Common myeloid progenitor, CD34-positive (primary cell): Measurements from ENCODE around the gene CCR4. TPM values are rescaled to one million over a fixed set of nuclear protein-coding genes. Genes with fewer than 3 reads are reported as not detected.
"Not testable (repeated sequence)": the region's sequence is repeated elsewhere in the genome, so short reads cannot be mapped to it uniquely, and the experiment has no call there.

Source experiments
- CTCF ChIA-PET: fragments of 350-600 bp; sonication (Branson Sonifier 250); formaldehyde crosslinking; loops from one replicate; lab custom pipeline; 2021; ENCODE audit warnings: antibody characterized with exemption; lab: Charles Lee
- POLR2A ChIA-PET: fragments of 350-600 bp; sonication (Branson Sonifier 250); formaldehyde crosslinking; loops from one replicate; lab custom pipeline; 2021; ENCODE audit warnings: antibody characterized with exemption; lab: Charles Lee
- DNase-seq, 3 donors: peaks; one replicate each; pipeline versions ENCODE4 v3.0.0 to v3.0.0-alpha.2; 2013
- H3K27ac ChIP-seq, 2 experiments: 1 replicate in 1 of 2; 2 replicates in 1 of 2; pipeline ENCODE4 v1.7.0; 2013; ENCODE audit warnings: inconsistent platforms in 2 of 2, low read length in 2 of 2, mild to moderate bottlenecking in 2 of 2, low read depth in 1 of 2, moderate library complexity in 1 of 2; ENCODE audit not compliant: severe bottlenecking in 2 of 2, insufficient read depth in 1 of 2, poor library complexity in 1 of 2
- H3K27me3 ChIP-seq, 5 experiments: replicated peaks in 2 of 5; 1 replicate in 3 of 5; 2 replicates in 2 of 5; pipeline versions ENCODE4 v1.6.1 to v1.7.0; 2013; ENCODE audit warnings: low read length in 4 of 5, mild to moderate bottlenecking in 2 of 5, moderate library complexity in 2 of 5, inconsistent platforms in 1 of 5; ENCODE audit not compliant: insufficient read depth in 5 of 5, control insufficient read depth in 4 of 5
- H3K36me3 ChIP-seq, 4 experiments: 1 replicate in 2 of 4; 2 replicates in 2 of 4; pipeline versions ENCODE4 v1.6.1 to v1.7.0; 2013; ENCODE audit warnings: low read length in 3 of 4, control low read depth in 1 of 4, mild to moderate bottlenecking in 1 of 4; ENCODE audit not compliant: control insufficient read depth in 4 of 4, insufficient read depth in 4 of 4
- H3K4me1 ChIP-seq, 4 experiments: 1 replicate in 3 of 4; 2 replicates in 1 of 4; pipeline versions ENCODE4 v1.6.1 to v1.7.1; 2013; ENCODE audit warnings: low read length in 3 of 4, mild to moderate bottlenecking in 3 of 4, control low read depth in 1 of 4, inconsistent platforms in 1 of 4, moderate library complexity in 1 of 4; ENCODE audit not compliant: control insufficient read depth in 4 of 4, insufficient read depth in 4 of 4; ENCODE audit errors: control extremely low read depth in 1 of 4
- H3K4me3 ChIP-seq, 7 experiments: 1 replicate in 4 of 7; 2 replicates in 3 of 7; pipeline versions ENCODE4 v1.5.1 to v1.7.0; 2013; ENCODE audit warnings: mild to moderate bottlenecking in 7 of 7, low read length in 6 of 7, moderate library complexity in 6 of 7, inconsistent platforms in 2 of 7, low read depth in 2 of 7, control low read depth in 1 of 7; ENCODE audit not compliant: insufficient read depth in 4 of 7, control insufficient read depth in 1 of 7; ENCODE audit errors: extremely low read depth in 1 of 7
- H3K9me3 ChIP-seq, 5 experiments: 1 replicate in 4 of 5; 2 replicates in 1 of 5; pipeline versions ENCODE4 v1.6.1 to v1.7.1; 2013; ENCODE audit warnings: low read length in 4 of 5, mild to moderate bottlenecking in 2 of 5, inconsistent platforms in 1 of 5, low read depth in 1 of 5, moderate library complexity in 1 of 5; ENCODE audit not compliant: control insufficient read depth in 4 of 5, insufficient read depth in 2 of 5; ENCODE audit errors: control extremely low read depth in 1 of 5
- WGBS: methylation state at CpG from one replicate; pipeline ENCODE4 v1.1.5; 2013; ENCODE audit not compliant: insufficient coverage; 5-methylcytosine and 5-hydroxymethylcytosine counted together
- polyA plus RNA-seq: library from polyadenylated mRNA; unstranded; fragments of 120-200 nt; gene quantifications from one replicate; pipeline ENCODE4 v1.2.1, GENCODE V29; 2013

Gene CCR4
- 0.28 TPM for polyA plus RNA-seq

DNA sequence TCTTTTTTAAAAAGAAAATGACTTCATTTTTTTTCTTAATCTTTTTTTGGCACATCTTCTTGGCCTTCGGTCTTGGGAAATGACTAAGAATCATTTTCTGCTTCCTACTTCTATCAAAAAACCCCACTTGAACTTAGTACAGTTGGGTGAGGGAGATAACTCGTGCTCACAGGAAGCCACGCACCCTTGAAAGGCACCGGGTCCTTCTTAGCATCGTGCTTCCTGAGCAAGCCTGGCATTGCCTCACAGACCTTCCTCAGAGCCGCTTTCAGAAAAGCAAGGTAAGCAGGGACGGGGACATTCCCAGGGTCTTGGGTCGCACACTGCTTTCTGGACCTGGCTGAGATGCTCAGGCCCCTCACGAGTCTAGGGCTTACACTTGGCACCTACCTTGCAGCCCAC, at the start of gene CCR4:
TSS of gene CCR4 (plus strand) at position 235 of the 402 bp plus-strand sequence. CDS start 1,779 bp downstream, outside the sequence.
- H3K27ac ChIP-seq, result no peak within 1 kb of the TSS
- WGBS, result 0% methylated on average over 7 of the region's 9 CpGs
- ChIA-PET POLR2A (no interaction called here), CTCF (interaction anchor here (9.8 kb wide), 1 partner anchor 122 kb away, joined by 162 read pairs; no protein-coding TSS in a partner anchor)
- DNase-seq, result peak; percentile 84 to 95 (median 92)
- no peaks in the 10 kb centered on the region for H3K27me3 ChIP-seq
- no peaks in the 10 kb centered on the region for H3K9me3 ChIP-seq
- H3K4me1 ChIP-seq, result peaks cover 0 to 27% (median 14%) of the 10 kb centered on the region in 4 experiments
- peak within 1 kb of the TSS in 1 of 7 experiments; percentile 7 for H3K4me3 ChIP-seq
- no peaks in the 10 kb centered on the region for H3K36me3 ChIP-seq

DNA sequence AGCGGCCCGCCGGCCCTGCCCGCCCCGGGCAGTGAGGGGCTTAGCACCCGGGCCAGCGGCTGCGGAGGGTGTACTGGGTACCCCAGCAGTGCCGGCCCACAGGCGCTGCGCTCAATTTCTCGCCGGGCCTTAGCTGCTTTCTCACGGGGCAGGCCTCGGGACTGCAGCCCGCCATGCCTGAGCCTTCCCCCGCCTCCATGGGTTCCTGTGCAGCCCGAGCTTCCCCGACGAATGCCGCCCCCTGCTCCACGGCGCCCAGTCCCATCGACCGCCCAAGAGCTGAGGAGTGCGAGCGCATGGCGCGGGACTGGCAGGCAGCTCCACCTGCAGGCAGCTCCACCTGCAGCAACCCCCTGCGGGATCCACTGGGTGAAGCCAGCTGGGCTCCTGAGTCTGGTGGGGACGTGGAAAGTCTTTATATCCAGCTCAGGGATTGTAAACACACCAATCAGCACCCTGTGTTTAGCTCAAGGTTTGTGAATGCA, 48.5 kb upstream of the CCR4 start:
- DNase-seq, result peak; percentile 40 to 67 (median 56)
- POLR2A ChIA-PET, result interaction anchor here (0.7 kb wide), 1 partner anchor 122 kb away, joined by 8 read pairs; no protein-coding TSS in a partner anchor
- Histone ChIP-seq H3K4me3 (peak overlapping the region in 3 of 7 experiments; percentile 28 to 66 (median 40)), H3K36me3 (peaks cover 0 to 17% (median 0%) of the 10 kb centered on the region in 4 experiments), H3K4me1 (peaks cover 0 to 14% (median 5%) of the 10 kb centered on the region in 4 experiments)
- not testable (repeated sequence) for H3K27ac ChIP-seq, H3K9me3 ChIP-seq, H3K27me3 ChIP-seq
- 58% methylated on average over 24 of the region's 31 CpGs for WGBS
- CTCF ChIA-PET, result interaction anchor here (0.6 to 2.3 kb wide), 17 partner anchors 9 to 208 kb away, joined by 3 to 8 read pairs (median 3); no protein-coding TSS in a partner anchor

DNA sequence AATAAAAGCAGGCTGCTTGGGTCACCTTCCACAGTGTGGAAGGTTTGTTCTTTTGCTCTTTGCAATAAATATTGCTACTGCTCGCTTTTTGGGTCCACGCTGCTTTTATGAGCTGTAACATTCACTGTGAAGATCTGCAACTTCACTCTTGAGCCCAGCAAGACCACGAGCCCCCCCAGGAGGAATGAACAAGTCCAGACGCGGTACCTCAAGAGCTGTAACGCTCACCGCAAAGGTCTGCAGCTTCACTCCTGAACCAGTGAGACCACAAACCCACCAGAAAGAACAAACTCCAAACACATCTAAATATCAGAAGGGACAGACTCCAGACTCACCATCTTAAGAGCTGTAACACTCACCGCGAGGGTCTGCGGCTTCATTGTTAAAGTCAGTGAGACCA, 47.5 kb upstream of the CCR4 start:
- H3K27ac ChIP-seq, result no peak overlapping the region
- H3K9me3 ChIP-seq, result no peaks in the 10 kb centered on the region
- WGBS, result 100% methylated on average over 4 of the region's 10 CpGs
- H3K4me3 ChIP-seq, result no peak overlapping the region
- ChIA-PET CTCF (interaction anchor here (0.9 to 1.8 kb wide), 6 partner anchors 10 to 207 kb away, joined by 3 to 8 read pairs (median 4); no protein-coding TSS in a partner anchor), POLR2A (no interaction called here)
- no peaks in the 10 kb centered on the region for H3K27me3 ChIP-seq
- no peak for DNase-seq
- H3K4me1 ChIP-seq, result peaks cover 0 to 14% (median 5%) of the 10 kb centered on the region in 4 experiments
- peaks cover 0 to 10% (median 0%) of the 10 kb centered on the region in 4 experiments for H3K36me3 ChIP-seq

DNA sequence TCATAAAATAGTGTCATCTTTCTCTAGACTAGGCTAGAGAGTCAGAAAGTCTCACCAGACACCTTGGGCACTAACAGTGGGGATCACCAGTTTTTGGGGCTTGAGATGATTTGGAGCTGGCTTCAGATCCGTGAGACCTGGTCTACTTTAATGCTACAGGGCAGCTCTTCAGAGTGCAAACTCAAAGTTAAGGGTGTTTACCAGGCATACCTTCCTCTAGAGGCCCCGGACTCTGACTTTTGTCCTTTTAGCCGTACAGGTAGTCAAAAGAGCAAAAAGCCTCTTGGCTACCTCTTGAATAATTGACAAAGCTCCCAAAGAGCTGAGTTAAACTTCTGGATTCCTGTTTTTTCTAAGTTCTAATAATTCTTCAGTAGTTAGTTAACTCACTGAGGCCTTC, 41.4 kb upstream of the CCR4 start:
- POLR2A ChIA-PET, result no interaction called here
- CTCF ChIA-PET, result interaction anchor here (0.8 to 1.4 kb wide), 2 partner anchors 10 to 13 kb away, joined by 3 to 4 read pairs; no protein-coding TSS in a partner anchor
- WGBS, result 94% methylated on average over 3 of the region's 3 CpGs

DNA sequence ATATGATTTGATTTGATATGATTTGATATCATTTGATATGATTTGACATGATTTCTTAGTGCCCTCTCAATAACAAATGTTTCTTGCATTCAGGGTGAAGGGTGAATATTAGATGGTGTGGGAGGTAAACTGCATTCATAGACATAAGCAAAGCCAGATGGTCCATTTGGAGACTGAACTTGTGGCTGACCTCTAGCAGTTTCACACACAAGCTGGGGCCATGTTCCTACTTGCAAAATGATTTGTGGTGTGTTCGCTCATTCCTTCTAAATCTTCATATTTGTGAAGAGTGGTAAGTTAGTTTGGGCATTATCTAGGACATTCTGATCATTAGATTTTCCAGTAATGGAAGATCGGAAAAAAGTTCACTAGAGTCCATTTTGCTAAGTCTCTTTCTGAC, 40.5 kb upstream of the CCR4 start:
- Histone ChIP-seq H3K4me1 (no peaks in the 10 kb centered on the region), H3K4me3 (no peak overlapping the region), H3K27me3 (no peaks in the 10 kb centered on the region), H3K9me3 (no peaks in the 10 kb centered on the region), H3K27ac (no peak overlapping the region), H3K36me3 (no peaks in the 10 kb centered on the region)
- ChIA-PET CTCF (no interaction called here), POLR2A (no interaction called here)
- DNase-seq, result no peak
- no CpG with 5 or more reads among the region's 2 CpGs for WGBS

More for the DNA sequence above, 41.4 kb upstream of the CCR4 start:
- Histone ChIP-seq H3K4me3 (no peak overlapping the region), H3K27me3 (no peaks in the 10 kb centered on the region), H3K36me3 (no peaks in the 10 kb centered on the region), H3K4me1 (no peaks in the 10 kb centered on the region), H3K27ac (no peak overlapping the region), H3K9me3 (no peaks in the 10 kb centered on the region)
- DNase-seq, result no peak

DNA sequence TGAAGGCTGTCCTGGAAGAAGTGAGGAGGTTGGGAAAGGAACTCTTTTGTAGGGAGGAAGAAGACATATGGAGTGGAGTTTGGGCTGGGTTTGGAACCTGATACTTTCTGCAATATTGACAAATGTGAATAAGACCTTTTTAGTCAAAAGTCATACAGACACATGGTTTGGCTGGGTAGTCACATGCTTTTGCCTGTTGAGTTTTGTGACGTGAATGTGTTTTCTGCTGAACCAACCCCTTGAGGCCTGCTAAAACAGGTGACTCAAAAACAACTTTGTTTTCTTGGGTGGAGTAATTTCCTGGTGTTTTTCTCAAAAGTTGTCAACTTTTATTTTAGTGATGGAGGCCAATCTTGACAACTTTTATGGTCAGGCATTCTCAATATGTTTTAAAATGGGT, 39.4 kb upstream of the CCR4 start:
- no peaks in the 10 kb centered on the region for H3K36me3 ChIP-seq
- H3K27ac ChIP-seq, result no peak overlapping the region
- no peaks in the 10 kb centered on the region for H3K27me3 ChIP-seq
- H3K4me3 ChIP-seq, result no peak overlapping the region
- no peak for DNase-seq
- H3K4me1 ChIP-seq, result no peaks in the 10 kb centered on the region
- ChIA-PET CTCF (no interaction called here), POLR2A (no interaction called here)
- peaks cover 0 to 5% (median 3%) of the 10 kb centered on the region in 5 experiments for H3K9me3 ChIP-seq
- 100% methylated on average over 1 of the region's 1 CpG for WGBS

DNA sequence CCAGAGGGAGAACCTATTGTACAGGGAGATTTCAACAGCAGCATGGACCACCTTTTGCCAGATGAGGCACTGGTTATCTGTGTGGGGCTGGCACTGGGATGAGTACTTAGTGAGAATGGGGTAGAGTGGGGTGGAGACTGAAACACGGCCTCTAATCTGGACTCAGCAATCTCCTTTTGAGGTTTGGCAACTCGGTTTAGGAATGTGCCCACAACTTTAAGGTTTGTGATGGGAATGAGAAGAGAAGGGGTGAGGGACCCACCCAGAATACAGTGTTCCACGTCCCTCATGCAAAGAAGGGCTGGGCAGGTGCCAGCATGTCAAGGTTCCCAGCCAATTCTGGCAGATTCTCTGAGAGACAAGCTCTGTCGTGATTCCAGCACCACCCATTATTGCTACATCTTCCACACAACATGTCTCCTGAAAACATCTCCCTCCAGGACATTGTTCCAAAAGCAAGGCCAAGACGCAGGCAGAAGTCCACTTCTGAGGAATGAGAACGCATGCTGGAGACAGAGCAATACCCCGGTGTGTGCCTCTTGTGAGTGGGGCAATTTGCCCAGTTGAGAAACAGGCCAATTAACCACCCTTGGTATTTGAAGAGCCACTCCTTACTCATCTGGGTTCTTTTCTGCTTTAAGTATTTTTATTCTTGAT, 37.5 kb upstream of the CCR4 start:
- WGBS, result 97% methylated on average over 4 of the region's 7 CpGs
- no peaks in the 10 kb centered on the region for H3K4me1 ChIP-seq
- DNase-seq, result no peak
- POLR2A ChIA-PET, result no interaction called here
- no peak overlapping the region for H3K4me3 ChIP-seq
- no peaks in the 10 kb centered on the region for H3K36me3 ChIP-seq
- H3K27me3 ChIP-seq, result no peaks in the 10 kb centered on the region
- no peak overlapping the region for H3K27ac ChIP-seq
- peaks cover 0 to 14% (median 7%) of the 10 kb centered on the region in 5 experiments for H3K9me3 ChIP-seq
- CTCF ChIA-PET, result interaction anchor here (0.6 kb wide), 1 partner anchor 148 kb away, joined by 3 read pairs; no protein-coding TSS in a partner anchor
